Measurements from ENCODE around the gene FIG4. TPM values are rescaled to one million over a fixed set of nuclear protein-coding genes. Genes with fewer than 3 reads are reported as not detected.

FIG4 gene
- polyA plus RNA-seq, 1 donor from 2014 or later = 35.4 TPM

DNA sequence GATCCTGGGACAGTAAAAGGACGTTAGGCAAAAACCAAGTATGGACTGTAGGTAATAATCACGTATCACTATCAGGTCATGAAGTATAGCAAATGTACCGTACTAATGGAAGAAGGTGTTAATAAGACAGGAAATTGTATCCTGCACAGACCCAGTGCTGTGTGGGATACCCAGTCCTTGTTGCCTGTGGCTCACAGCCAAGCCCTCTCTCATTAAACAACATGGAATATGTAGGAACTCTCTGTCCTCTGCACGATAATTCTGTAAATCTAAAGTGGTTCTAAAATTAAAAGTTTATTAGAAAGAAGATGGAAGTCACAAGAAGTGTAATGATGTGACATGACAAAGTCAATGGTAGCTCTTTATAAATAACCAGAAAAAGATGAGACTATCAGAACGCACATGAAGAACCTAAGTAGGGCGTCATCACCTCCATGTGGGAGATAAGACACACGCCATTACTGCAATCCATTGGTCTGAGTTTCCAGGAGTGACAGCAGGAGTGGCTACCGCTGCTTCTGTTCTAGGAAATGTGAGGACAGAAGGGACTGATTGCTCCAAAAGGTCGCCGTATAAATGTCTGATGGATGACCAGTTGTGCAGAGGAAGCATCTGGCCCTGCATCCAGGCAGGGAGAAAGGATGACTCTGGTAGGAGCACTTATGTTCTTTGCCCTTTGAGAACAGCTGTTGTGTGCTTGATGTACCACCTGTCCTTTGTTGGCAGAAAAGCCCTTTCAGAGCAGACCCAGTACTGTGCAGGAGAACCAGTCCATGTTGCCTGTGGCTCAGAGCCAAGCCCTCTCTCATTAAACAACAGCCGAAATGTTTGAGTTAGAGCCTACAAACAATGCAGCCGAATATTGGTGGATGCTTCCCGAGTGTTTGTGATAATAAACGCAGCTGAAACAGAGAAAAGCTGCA is 125.6 kb downstream of the FIG4 start:
- no peaks in the 10 kb centered on the region for H3K9me3 ChIP-seq (ENCODE audit: low read length)
- no peak overlapping the region for H3K27ac ChIP-seq (ENCODE audit: low read length)
- H3K9ac ChIP-seq (ENCODE audit: low read length) = no peak overlapping the region
- H2AFZ ChIP-seq (ENCODE audit: low read depth, low read length) = no peak overlapping the region
- no peaks in the 10 kb centered on the region for H3K27me3 ChIP-seq (ENCODE audit: insufficient read depth, low read depth, low read length)
- H3F3A ChIP-seq (ENCODE audit: insufficient read depth, low read length, poor library complexity, severe bottlenecking) = no peaks in the 10 kb centered on the region
- no peaks in the 10 kb centered on the region for H3K9me2 ChIP-seq (ENCODE audit: insufficient read depth, low read length)
- H3K36me3 ChIP-seq (ENCODE audit: insufficient read depth, low read length) = no peaks in the 10 kb centered on the region
- no peaks in the 10 kb centered on the region for H4K20me1 ChIP-seq (ENCODE audit: insufficient read depth)
- no peaks in the 10 kb centered on the region for H3K79me2 ChIP-seq (replicated peaks; ENCODE audit: insufficient read depth, low read length)
- TF ChIP-seq POLR2AphosphoS5 (IDR thresholded peaks at IDR 0.05) (no peak), MXI1 (conservative IDR thresholded peaks at IDR 0.05; ENCODE audit: poor library complexity, severe bottlenecking) (no peak), EP300 (conservative IDR thresholded peaks at IDR 0.05; ENCODE audit: poor library complexity, severe bottlenecking) (no peak)
- TF ChIP-seq, protein P1, sequence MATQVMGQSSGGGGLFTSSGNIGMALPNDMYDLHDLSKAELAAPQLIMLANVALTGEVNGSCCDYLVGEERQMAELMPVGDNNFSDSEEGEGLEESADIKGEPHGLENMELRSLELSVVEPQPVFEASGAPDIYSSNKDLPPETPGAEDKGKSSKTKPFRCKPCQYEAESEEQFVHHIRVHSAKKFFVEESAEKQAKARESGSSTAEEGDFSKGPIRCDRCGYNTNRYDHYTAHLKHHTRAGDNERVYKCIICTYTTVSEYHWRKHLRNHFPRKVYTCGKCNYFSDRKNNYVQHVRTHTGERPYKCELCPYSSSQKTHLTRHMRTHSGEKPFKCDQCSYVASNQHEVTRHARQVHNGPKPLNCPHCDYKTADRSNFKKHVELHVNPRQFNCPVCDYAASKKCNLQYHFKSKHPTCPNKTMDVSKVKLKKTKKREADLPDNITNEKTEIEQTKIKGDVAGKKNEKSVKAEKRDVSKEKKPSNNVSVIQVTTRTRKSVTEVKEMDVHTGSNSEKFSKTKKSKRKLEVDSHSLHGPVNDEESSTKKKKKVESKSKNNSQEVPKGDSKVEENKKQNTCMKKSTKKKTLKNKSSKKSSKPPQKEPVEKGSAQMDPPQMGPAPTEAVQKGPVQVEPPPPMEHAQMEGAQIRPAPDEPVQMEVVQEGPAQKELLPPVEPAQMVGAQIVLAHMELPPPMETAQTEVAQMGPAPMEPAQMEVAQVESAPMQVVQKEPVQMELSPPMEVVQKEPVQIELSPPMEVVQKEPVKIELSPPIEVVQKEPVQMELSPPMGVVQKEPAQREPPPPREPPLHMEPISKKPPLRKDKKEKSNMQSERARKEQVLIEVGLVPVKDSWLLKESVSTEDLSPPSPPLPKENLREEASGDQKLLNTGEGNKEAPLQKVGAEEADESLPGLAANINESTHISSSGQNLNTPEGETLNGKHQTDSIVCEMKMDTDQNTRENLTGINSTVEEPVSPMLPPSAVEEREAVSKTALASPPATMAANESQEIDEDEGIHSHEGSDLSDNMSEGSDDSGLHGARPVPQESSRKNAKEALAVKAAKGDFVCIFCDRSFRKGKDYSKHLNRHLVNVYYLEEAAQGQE (IDR thresholded peaks at IDR 0.05; ENCODE audit: borderline replicate concordance) = no peak
- no peak overlapping the region for H3K4me3 ChIP-seq (ENCODE audit: low read length)
- no peak overlapping the region for H3K4me2 ChIP-seq (ENCODE audit: low read length)

DNA sequence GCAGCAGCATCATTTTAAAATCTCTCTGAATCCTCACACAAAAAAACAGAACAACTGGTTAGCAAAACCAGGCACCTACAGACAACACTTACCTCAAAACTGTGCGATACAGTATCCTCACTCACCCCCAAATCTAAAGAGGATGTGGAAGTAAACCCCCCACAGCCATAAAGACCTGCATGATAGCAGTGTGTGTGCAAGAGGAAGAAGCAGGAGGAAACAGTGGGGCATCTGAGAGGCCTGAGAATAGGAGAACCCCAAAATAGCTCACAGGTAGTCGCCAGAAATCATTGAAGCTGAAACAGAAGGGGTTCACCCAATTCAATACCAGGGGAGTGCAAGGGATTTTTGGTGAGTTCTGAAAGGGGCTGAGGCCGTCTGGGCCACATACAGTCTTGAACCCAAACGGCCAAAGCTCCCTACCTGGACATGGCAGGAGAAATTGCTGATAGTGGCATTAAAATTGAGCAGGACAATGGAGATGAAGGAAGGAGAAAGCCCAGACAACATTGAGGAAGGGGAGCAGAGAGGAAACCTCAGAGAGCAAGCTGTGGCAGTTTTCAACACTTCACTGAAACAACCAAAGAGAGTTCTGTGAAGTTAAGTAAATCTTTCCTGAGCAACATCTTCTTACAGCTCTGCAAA is 129.7 kb downstream of the FIG4 start:
- H3K79me2 ChIP-seq (replicated peaks; ENCODE audit: insufficient read depth, low read length) = no peaks in the 10 kb centered on the region
- no peak overlapping the region for H2AFZ ChIP-seq (ENCODE audit: low read depth, low read length)
- no peaks in the 10 kb centered on the region for H3K9me2 ChIP-seq (ENCODE audit: insufficient read depth, low read length)
- no peak overlapping the region for H3K4me3 ChIP-seq (ENCODE audit: low read length)
- no peak overlapping the region for H3K27ac ChIP-seq (ENCODE audit: low read length)
- no peak overlapping the region for H3K9ac ChIP-seq (ENCODE audit: low read length)
- TF ChIP-seq SMC3 (conservative IDR thresholded peaks at IDR 0.05; ENCODE audit: poor library complexity) (no peak), TAF1 (IDR thresholded peaks at IDR 0.05; ENCODE audit: low read depth) (no peak), EP300 (conservative IDR thresholded peaks at IDR 0.05; ENCODE audit: poor library complexity, severe bottlenecking) (no peak), EZH2 (IDR thresholded peaks at IDR 0.05; ENCODE audit: borderline replicate concordance, insufficient read depth, low read length, poor library complexity, severe bottlenecking) (no peak)
- H3K4me2 ChIP-seq (ENCODE audit: low read length) = no peak overlapping the region
- no peaks in the 10 kb centered on the region for H4K20me1 ChIP-seq (ENCODE audit: insufficient read depth)
- peaks cover 4% of the 10 kb centered on the region for H3K36me3 ChIP-seq (ENCODE audit: insufficient read depth, low read length)
- H3K9me3 ChIP-seq (ENCODE audit: low read length) = no peaks in the 10 kb centered on the region
- no peaks in the 10 kb centered on the region for H3K27me3 ChIP-seq (ENCODE audit: insufficient read depth, low read depth, low read length)
- H3F3A ChIP-seq (ENCODE audit: insufficient read depth, low read length, poor library complexity, severe bottlenecking) = no peaks in the 10 kb centered on the region

DNA sequence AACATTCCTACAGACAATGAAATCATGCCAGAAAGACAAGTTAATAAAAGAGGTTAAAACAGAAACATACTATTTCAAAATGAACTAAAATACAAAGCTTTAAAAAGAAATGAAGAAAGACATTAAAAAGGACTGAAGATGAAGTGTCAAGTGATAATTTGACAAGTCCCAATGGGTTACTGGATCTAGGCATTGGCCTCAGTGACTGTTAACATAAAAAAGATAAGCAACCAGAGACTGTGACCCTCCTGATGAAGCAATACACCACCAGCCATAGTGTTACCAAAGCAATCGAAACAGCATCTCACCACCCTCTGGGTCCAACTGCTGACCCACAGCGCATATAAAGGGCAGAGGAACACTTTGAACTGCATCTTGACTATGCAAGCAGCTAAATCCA is 130.3 kb downstream of the FIG4 start:
- no peaks in the 10 kb centered on the region for H3K9me2 ChIP-seq (ENCODE audit: insufficient read depth, low read length)
- no peaks in the 10 kb centered on the region for H3K27me3 ChIP-seq (ENCODE audit: insufficient read depth, low read depth, low read length)
- H3K36me3 ChIP-seq (ENCODE audit: insufficient read depth, low read length) = peaks cover 4% of the 10 kb centered on the region
- no peak overlapping the region for H3K4me3 ChIP-seq (ENCODE audit: low read length)
- H3K79me2 ChIP-seq (replicated peaks; ENCODE audit: insufficient read depth, low read length) = no peaks in the 10 kb centered on the region
- no peak overlapping the region for H3K27ac ChIP-seq (ENCODE audit: low read length)
- H4K20me1 ChIP-seq (ENCODE audit: insufficient read depth) = no peaks in the 10 kb centered on the region
- TF ChIP-seq MXI1 (conservative IDR thresholded peaks at IDR 0.05; ENCODE audit: poor library complexity, severe bottlenecking) (no peak), RAD21 (conservative IDR thresholded peaks at IDR 0.05) (no peak), POLR2AphosphoS5 (IDR thresholded peaks at IDR 0.05) (no peak), TAF1 (IDR thresholded peaks at IDR 0.05; ENCODE audit: low read depth) (no peak), SMC3 (conservative IDR thresholded peaks at IDR 0.05; ENCODE audit: poor library complexity) (no peak), EP300 (conservative IDR thresholded peaks at IDR 0.05; ENCODE audit: poor library complexity, severe bottlenecking) (no peak), EZH2 (IDR thresholded peaks at IDR 0.05; ENCODE audit: borderline replicate concordance, insufficient read depth, low read length, poor library complexity, severe bottlenecking) (no peak)
- TF ChIP-seq, protein P2, sequence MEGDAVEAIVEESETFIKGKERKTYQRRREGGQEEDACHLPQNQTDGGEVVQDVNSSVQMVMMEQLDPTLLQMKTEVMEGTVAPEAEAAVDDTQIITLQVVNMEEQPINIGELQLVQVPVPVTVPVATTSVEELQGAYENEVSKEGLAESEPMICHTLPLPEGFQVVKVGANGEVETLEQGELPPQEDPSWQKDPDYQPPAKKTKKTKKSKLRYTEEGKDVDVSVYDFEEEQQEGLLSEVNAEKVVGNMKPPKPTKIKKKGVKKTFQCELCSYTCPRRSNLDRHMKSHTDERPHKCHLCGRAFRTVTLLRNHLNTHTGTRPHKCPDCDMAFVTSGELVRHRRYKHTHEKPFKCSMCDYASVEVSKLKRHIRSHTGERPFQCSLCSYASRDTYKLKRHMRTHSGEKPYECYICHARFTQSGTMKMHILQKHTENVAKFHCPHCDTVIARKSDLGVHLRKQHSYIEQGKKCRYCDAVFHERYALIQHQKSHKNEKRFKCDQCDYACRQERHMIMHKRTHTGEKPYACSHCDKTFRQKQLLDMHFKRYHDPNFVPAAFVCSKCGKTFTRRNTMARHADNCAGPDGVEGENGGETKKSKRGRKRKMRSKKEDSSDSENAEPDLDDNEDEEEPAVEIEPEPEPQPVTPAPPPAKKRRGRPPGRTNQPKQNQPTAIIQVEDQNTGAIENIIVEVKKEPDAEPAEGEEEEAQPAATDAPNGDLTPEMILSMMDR (IDR thresholded peaks at IDR 0.05; ENCODE audit: poor library complexity, severe bottlenecking) = no peak
- TF ChIP-seq, protein P1 (IDR thresholded peaks at IDR 0.05; ENCODE audit: borderline replicate concordance) = no peak
- H3F3A ChIP-seq (ENCODE audit: insufficient read depth, low read length, poor library complexity, severe bottlenecking) = no peaks in the 10 kb centered on the region
- H3K9me3 ChIP-seq (ENCODE audit: low read length) = no peaks in the 10 kb centered on the region
- no peak overlapping the region for H2AFZ ChIP-seq (ENCODE audit: low read depth, low read length)
- H3K4me2 ChIP-seq (ENCODE audit: low read length) = no peak overlapping the region
- no peak overlapping the region for H3K9ac ChIP-seq (ENCODE audit: low read length)
